Kasumi-1 (cell line): ENCODE data around the gene STRA6.
"Not testable (repeated sequence)": the region's sequence is repeated elsewhere in the genome, so short reads cannot be mapped to it uniquely, and the experiment has no call there.

Experiments used
- DNase-seq, 2 experiments: peaks; one replicate each; lab custom pipeline; 2025; lab: John Stamatoyannopoulos, UW

Gene STRA6

GRCh38 chr15:74160390-74160789, 42.2 kb downstream of the STRA6 start:
- not testable (repeated sequence) for DNase-seq

GRCh38 chr15:74159773-74160172, 42.8 kb downstream of the STRA6 start:
- DNase-seq: no peak

- DNase-seq: no peak
Observed at GRCh38 chr15:74158855-74159650, 43.5 kb downstream of the STRA6 start.

- DNase-seq: no peak
Observed at GRCh38 chr15:74157868-74158827, 44.4 kb downstream of the STRA6 start.

- DNase-seq: no peak
Observed at GRCh38 chr15:74156678-74157411, 45.7 kb downstream of the STRA6 start.

- no peak for DNase-seq
Observed at GRCh38 chr15:74155766-74156417, 46.7 kb downstream of the STRA6 start.

- no peak for DNase-seq
Observed at GRCh38 chr15:74147051-74147450, 55.5 kb downstream of the STRA6 start.

GRCh38 chr15:74146277-74146800, 56.2 kb downstream of the STRA6 start:
- DNase-seq: no peak

- DNase-seq: no peak
Observed at GRCh38 chr15:74144153-74144775, 58.3 kb downstream of the STRA6 start.

GRCh38 chr15:74141591-74141990, 61.0 kb downstream of the STRA6 start:
- no peak for DNase-seq

GRCh38 chr15:74138642-74139041, 63.9 kb downstream of the STRA6 start:
- DNase-seq: no peak

GRCh38 chr15:74137537-74137894, 65.1 kb downstream of the STRA6 start:
- DNase-seq: no peak

- no peak for DNase-seq
Observed at GRCh38 chr15:74136814-74137536, 65.6 kb downstream of the STRA6 start.

GRCh38 chr15:74136540-74136813, 66.1 kb downstream of the STRA6 start:
- DNase-seq: no peak

GRCh38 chr15:74135041-74135565, 67.5 kb downstream of the STRA6 start:
- DNase-seq: no peak

- no peak for DNase-seq
Observed at GRCh38 chr15:74134387-74135027, 68.1 kb downstream of the STRA6 start.

GRCh38 chr15:74133694-74134386, 68.7 kb downstream of the STRA6 start:
- no peak for DNase-seq

GRCh38 chr15:74132681-74133651, 69.6 kb downstream of the STRA6 start:
- DNase-seq: no peak
